ENCODE measurements around the gene ZNF467.

ZNF467 gene

DNA sequence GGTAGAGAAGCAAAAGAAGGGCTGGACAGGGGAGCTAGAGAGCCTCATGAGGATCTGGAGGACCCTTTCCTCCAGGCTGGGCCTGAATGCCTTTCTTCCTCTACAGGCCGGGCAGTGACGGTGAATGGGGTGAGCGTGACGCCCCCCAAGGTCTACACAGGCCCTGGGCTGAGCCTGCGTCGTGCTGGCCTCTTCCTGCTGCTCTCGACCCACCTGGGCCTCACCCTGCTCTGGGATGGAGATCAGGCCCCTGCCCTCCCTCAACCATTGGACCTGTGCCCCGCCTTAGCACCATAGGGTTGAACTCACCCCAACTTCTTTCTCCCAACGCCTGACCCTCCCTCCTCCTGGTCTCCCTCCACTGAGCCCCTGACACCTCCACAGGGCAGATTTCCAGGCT, 12.6 kb upstream of the ZNF467 start:
- DNase-seq (ENCODE audit: low read depth in 2 of 2) = no peak

DNA sequence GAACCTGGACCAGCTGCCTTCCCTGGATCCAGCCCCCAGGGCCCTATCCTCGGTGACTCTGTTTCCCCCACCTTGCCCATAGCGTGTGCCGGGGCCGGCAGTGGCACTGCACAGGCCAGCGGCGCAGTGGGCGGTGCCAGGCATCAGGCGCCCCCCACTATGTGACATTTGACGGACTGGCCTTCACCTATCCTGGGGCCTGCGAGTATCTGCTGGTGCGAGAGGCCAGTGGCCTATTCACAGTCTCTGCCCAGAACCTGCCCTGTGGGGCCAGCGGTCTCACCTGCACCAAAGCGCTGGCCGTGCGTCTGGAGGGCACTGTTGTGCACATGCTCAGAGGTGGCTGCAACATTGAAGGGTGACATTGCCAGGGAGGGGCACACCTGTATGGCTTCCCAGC, 12.0 kb upstream of the ZNF467 start:
- DNase-seq (ENCODE audit: low read depth in 2 of 2) = no peak

DNA sequence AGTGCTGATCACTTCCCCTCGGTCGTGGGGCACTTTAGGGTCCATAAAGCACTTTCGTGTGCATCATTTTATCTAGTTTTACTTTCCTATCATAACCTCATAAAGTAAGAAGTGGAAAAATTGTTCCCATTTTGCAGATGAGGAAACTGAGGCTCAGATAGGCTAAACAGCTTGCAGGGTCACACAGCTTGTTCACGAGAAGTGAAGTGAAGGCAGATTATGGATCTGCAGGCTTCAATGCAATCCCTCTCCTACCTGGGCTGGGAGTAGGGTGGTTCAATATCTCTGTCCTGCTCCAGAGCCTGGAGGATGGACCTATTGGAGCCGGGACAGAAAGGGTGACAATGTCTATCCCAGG, 10.8 kb upstream of the ZNF467 start:
- DNase-seq (ENCODE audit: low read depth in 2 of 2) = no peak

DNA sequence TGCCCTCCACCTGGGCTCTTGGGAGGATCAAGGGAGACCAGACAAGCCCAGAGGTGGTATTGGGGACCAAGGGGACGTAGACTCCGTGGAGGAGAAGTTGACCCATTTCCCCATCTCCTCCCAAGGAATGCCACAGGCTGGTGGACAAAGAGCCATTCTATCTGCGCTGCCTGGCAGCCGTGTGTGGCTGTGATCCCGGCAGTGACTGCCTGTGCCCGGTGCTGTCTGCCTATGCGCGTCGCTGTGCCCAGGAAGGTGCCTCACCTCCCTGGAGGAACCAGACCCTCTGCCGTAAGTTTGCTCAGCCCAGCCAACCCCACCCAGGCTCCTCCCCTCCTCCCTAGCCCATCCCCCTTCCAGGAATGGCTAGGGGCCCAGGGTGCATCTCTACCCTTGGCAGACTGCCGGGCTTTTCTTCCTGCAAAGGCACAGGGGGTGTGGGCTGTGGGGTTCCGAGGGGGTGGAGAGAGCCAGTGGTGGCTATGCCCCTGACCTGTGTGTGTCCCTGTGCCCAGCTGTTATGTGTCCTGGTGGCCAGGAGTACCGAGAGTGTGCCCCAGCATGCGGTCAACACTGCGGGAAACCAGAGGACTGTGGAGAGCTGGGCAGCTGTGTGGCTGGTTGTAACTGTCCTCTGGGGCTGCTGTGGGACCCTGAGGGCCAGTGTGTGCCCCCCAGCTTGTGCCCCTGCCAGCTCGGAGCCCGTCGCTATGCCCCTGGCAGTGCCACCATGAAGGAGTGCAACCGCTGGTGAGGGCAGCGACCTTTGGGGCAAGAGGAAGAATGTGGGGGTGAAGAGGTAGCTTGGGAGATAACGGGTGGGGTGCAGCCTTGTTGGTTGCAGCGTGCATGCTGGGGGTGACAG, 10.2 kb upstream of the ZNF467 start:
- DNase-seq (ENCODE audit: low read depth in 2 of 2) = no peak

DNA sequence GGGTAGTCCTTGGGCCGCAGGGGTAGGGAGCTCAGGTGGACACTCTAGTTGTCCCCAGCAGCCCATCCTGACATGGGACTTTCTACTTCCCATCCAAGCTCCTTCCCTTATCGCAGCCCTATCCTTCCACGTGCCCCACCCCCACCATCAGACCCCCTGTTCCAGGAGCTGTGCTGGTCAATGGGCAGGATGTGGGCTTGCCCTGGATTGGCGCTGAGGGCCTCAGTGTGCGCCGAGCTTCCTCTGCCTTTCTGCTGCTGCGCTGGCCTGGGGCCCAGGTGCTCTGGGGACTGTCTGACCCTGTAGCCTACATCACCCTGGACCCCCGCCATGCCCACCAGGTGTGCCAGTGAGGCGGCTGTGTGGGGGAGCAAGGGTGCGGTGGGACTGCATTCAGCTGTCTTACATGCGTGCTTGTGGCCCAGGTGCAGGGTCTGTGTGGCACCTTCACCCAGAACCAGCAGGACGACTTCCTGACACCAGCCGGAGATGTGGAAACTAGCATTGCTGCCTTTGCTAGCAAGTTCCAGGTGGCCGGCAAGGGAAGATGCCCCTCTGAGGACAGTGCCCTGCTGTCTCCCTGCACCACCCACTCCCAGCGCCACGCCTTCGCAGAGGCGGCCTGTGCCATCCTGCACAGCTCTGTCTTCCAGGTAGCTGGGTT, 9.4 kb upstream of the ZNF467 start:
- no peak for DNase-seq (ENCODE audit: low read depth in 2 of 2)

DNA sequence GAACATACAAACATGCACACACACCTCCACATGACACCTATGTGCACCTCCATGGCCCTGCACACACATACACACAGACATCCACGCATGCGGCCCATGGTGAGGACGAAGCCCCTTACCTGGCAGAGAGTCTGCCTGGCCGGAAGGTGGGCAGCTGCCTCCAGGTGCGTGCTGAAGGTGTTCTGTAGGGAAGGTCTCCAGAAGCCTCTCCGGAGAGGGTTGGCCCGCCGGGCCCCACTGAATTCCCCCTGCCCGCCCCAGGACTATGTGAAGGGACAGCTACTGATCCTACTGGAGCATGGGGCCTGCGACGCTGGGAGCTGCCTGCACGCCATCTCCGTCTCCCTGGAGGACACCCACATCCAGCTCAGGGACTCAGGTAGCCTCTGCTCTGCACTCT, 8.5 kb upstream of the ZNF467 start:
- DNase-seq (ENCODE audit: low read depth in 2 of 2) = no peak

DNA sequence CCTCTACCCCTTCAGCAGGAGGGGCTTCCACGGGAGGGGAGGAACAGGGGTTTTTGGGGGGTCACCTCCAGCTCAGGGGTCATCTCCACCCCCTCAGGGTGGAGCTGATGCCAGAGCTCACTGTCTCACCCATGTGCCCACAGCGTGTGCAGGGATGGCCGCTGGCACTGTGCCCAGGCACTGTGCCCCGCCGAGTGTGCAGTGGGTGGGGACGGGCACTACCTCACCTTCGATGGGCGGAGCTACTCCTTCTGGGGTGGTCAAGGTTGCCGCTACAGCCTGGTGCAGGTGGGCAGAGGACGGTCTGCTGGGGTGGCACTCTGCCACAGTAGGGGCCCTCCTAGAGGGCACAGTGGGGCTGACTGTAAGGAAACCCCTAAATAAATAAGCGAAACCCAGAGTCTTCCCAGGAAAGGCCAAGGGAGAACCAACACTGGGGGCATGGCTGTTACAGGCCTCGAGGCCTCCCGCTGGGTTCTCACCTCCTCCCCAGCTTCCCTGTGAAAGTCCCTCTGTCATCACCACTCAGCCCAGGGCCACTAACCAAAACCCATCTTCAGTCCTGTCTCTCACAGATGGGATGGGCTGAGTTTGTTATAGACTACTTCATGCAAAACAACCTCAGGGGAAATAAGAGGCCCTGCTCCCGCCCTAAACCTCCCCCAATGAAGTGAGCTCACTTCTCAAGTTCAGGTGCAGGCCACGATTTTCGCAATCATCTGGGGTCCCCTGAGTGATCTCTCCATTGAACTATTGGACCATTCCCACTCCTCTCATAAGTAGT, 7.4 kb upstream of the ZNF467 start:
- DNase-seq (ENCODE audit: low read depth in 2 of 2) = no peak

DNA sequence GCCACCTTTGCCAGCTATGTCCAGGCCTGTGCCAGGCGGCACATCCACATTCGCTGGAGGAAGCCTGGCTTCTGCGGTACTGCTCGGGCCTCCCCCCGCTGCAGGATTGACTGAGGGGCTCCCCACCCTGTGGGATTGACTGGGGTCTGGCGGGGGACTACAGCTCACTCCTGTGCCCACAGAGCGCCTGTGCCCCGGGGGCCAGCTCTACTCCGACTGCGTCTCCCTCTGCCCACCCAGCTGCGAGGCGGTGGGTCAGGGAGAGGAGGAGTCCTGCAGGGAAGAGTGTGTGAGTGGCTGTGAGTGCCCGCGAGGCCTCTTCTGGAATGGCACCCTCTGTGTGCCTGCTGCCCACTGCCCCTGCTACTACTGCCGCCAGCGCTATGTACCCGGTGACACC, 6.7 kb upstream of the ZNF467 start:
- DNase-seq (ENCODE audit: low read depth in 2 of 2) = no peak

DNA sequence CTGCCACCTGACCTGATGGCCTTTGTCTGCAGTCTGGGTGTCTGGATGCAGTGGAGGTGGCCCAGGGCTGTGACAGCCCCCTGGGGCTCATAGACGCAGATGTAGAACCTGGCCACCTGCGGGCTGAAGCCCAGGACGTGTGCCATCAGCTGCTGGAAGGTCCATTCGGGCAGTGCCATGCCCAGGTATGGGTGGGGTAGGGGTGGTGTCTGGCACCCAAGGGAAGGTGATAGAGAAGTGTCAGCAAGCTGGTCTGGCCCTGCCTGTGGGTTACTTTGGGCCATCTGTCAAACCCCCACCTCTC, 6.1 kb upstream of the ZNF467 start:
- no peak for DNase-seq (ENCODE audit: low read depth in 2 of 2)

DNA sequence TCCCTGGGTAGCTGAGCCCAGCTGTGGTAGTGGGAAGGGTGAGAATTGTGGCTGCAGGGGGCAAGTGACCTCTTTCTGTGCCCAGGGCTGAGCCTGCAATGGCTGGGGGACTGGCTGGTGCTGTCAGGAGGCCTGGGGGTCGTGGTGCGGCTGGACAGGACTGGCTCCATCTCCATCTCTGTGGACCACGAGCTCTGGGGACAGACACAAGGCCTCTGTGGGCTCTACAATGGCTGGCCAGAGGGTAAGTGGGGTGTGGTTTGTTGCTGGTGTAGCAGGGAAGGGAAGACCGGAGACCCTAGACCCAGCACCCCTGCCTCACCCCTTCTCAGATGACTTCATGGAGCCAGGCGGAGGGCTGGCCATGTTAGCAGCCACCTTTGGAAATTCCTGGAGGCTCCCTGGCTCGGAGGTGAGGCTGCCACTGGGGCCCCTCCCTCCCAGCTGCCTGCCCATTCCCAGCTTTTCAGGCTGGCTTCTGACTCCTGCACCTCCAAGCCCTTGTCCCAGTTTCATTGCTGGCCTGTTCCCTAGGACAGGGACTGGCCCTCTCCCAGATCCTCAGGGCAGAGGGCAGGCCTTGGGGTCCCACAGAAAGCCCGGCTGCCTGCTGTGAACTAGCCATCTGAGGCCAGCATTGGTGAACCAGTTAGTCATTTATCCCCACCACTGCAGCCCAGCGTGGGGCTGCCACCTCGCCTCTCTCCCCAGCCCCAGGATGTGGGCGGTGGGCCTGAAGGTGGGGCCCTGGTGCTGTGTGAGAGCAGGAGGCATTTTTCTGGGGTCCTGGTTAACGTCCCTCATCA, 5.5 kb upstream of the ZNF467 start:
- no peak for DNase-seq (ENCODE audit: low read depth in 2 of 2)

DNA sequence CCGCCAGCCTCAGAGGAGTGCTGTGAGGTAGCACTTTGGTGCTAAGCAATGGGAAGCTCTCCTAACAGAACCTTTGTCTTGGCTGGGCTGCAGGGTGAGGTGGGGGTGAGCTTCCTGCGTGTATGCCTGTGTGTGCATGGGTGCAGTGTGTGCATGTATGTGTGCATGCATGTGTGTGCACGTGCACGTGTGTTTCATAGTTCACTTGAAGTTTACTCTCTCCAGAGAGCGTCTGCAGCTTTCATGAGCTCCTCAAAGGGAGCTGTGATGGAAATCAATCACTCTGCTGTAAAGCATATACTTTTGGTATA, 4.9 kb upstream of the ZNF467 start:
- DNase-seq (ENCODE audit: low read depth in 2 of 2) = no peak

DNA sequence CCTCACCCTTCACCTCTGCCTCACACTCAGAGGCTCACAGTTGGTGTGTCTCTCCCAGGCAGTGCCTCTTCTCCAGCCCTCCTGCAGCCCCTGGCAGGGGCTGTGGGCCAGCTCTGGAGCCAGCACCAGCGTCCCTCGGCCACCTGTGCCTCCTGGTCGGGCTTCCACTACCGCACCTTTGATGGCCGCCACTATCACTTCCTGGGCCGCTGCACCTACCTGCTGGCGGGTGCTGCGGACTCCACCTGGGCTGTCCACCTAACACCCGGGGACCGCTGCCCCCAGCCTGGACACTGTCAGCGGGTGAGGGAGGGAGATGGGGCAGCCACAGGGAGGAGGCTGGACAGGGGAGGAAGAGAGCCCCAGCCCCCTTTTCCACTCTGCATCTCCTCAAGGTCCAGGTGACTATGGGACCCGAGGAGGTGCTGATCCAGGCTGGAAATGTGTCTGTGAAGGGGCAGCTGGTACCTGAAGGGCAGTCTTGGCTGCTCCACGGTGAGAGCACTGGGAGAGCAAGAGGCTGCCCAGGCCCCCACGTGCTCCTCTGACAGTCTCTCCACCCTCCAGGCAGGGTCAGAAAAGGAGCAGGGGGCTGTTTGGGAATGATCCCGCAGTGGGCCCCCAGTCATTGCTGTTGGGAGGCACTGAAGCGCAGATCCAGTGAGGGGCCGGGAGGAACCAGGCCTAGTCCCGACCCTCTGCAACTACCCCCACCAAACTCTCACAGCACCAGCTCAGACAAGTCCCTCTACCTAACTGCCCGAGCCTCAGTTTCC, 4.4 kb upstream of the ZNF467 start:
- DNase-seq (ENCODE audit: low read depth in 2 of 2) = no peak

DNA sequence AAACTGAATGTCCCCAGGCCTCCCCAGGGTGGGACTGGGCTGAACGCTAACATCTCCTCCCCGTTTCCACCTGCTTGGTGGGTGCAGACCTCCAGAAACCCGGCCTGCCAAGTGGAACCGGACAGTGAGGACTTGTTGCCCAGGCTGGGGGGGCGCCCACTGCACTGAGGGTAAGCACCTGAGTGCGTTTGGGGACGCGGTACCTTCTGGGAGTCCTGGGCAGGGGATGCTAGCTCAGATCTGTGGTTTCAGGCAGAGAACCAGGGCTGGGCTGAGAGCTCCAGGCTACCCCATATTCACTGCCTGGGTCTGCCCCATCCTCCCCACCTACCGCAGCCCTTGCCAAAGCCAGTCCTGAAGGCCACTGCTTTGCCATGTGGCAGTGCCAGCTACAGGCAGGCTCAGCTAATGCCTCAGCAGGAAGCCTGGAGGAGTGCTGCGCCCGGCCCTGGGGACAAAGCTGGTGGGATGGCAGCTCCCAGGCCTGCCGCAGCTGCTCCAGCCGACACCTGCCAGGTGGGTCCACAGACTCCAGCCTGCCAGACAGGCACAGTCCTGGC, 3.5 kb upstream of the ZNF467 start:
- DNase-seq (ENCODE audit: low read depth in 2 of 2) = no peak

DNA sequence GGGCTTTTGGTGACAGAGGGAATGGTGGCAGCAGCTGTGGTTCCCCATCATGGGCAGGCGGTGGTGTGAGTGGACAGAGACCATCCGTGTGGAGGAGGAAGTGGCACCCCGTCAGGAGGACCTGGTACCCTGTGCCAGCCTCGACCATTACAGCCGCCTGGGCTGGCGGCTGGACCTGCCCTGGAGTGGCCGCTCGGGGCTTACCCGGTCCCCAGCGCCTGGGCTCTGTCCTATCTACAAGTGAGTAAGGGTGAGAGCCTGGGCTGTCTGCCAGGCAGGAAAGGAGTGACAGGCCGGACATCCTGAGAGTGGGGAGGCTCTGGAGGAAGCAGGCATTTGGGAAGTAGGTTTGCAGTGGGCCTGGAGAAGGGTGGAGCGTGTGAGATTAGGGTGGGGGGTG, 2.9 kb upstream of the ZNF467 start:
- no peak for DNase-seq (ENCODE audit: low read depth in 2 of 2)

DNA sequence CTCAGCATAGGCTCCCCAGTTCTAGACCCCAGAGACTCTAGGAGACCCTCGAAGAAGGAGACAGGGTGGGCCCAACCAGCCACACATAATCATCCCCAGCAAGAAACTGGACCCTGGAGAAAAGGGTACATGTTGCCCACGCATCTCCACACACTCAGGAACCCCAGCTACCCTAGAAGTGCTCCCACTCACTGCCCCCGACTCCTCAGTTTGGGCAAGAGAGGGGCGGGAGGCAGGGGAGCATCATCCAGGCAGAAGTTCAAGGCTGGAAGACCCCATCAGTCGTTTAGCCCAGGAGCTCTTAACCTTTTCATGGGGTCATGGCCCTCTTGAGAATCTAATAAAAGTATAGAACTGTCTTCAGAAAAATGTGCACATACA, 1.8 kb upstream of the ZNF467 start:
- no peak for DNase-seq (ENCODE audit: low read depth in 2 of 2)

DNA sequence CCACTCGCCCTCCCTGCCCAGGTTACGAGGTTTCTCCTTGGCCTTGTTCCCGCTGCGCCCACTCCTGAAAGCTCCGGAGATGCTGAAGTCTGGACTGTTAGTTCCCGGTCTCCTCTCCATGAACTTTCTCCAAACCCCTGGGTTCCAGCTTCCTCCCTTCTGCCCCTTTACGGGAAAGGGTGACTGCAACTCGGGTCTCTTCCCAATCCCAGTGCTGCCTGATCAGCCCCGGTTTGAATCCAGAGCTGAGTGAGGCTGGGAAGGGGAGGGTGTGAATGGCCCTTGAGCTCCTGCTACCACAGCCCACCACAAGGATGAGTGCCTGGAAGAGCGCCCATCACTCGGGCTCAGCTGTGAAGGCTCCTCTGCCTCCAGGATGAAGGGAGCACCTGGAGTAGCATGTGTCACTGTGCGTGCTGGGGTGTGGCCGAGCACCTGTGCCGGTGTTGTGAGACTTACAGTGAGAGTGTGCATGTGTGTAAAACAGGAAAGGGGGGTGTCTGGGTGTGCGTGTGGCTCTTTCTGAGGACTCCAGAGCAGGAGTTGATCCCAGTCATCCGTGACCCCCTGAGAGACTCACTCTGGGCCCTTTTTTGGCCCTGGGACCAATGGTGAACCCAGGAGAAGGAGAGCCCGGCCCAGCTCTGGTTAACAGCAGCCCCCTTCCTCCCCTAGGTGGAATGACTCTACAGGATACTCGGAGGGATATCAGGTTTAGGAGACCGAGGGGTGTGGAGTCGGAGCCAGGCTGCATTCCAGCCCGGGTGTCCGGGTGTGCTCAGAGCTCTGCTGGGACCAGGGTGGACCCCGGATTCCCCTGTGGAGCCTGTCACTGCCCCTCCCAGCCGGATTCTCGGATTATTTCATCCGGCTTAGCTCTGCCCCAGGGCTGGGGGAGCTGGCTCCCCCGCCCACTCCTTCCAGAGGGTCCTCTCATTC, 1.1 kb upstream of the ZNF467 start:
- DNase-seq (ENCODE audit: low read depth in 2 of 2) = no peak

DNA sequence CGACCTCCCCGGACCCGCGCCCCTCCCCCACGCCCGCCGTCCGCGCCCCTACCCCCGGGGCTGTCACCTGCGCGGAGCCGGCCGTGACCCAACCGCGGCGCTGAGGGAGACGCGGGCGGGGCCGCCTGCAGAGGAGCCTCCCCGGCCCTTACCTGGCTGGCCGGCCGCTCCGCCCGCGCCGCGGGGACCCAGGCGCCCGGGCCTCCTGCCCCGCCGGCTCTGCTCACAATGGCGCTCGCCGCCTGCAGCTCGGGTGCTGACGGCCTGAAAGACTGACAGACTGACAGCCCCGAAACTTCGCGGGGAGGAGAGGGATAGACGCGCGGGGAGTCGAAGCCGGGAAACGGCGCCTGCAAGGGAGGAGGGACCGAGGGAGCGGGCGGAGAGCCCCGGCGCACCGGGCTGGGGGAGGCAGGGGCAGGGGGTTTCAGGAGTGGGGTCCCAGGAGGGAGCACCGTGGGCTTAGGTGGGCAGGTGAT, 393 bp downstream of the ZNF467 start:
- DNase-seq (ENCODE audit: low read depth in 2 of 2) = peak in 1 of 2 experiments; percentile 24

DNA sequence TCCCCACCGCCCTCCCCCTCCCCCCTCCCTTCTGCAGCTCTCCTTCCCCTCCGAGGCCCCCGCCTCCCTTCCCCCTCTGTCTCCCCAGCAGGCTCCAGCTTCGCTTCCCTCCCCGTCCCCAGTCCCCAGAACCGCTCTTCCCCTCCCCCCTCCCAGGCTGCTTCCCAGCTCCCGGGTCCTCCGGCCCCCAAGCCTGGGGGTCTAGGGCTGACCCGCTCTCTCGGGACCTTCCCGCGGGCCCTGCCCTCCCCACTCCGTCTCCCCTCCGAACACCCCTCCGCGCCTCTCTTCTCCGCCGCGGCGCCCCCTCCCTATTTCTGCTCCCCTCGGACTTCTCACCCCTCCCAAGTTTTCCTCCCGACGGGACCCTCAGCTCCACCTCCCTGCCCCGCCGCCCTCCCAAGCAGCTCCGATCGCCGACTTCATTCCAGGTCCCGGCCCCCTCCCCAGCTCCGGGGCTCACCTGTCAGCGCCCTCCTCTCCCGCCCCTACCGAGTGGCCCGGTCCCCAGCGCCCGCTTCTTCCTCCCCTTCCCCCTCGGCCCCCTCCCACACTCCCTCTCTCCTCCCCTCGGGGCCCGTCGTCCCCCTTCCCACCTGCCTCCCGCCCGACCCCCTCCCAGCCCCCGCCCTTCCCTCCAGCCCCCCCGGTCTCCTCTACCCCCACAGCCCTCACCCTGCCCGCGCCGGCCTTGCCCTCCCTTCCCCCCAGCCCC, 990 bp downstream of the ZNF467 start:
- no peak for DNase-seq (ENCODE audit: low read depth in 2 of 2)

DNA sequence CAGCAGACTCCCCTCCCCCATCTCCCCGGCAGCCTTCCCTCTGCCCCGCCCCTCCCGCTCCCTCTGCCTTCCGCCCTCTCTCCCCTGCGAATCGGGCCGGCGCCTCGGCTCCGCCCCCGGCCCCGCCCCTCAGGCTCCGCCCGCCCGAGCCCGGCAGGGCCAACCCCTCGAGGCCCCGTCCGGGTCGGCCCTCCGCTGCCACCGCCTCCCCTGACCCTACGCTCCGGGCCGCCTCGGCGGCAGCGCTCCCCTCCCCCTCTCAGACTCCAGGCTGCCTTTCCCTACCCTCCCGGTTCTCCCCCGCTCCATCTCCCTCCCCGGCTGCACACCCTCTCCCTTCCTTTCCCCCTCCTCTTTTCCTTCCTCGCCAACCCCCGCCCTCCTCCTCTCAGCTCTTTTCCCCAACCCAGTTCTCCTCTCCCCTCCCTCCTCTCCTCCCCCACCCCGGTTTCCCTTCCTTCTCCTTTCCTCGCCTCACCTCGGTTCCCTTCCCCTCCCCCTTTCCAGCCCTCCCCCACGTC, 1.6 kb downstream of the ZNF467 start:
- DNase-seq (ENCODE audit: low read depth in 2 of 2) = peak; percentile 70 to 82

Measured in stimulated activated CD4-positive, alpha-beta T cell treated with anti-CD3 and anti-CD28 coated beads, Interleukin-12 subunit alpha, Interleukin-12 subunit beta, amount 100 ng/mL, for 24 hours (primary cell).